B cell (primary cell): Measurements from ENCODE around the gene GPR75. TPM values are rescaled to one million over a fixed set of nuclear protein-coding genes. Genes with fewer than 3 reads are reported as not detected.

Source experiments
- ATAC-seq: fragments of 200-7000 bp; cut with Tn5 transposase; one replicate; pipeline ENCODE4 v1.10.0; 2021; ENCODE audit warnings: low read depth, mild to moderate bottlenecking, moderate number of reproducible peaks, moderate library complexity
- CTCF ChIA-PET: fragments of 350-600 bp; sonication (Branson Sonifier 250); formaldehyde crosslinking; loops from one replicate; lab custom pipeline; 2021; ENCODE audit warnings: antibody characterized with exemption, inconsistent platforms; lab: Charles Lee
- POLR2A ChIA-PET: fragments of 350-600 bp; sonication (Branson Sonifier 250); formaldehyde crosslinking; loops from one replicate; lab custom pipeline; 2021; ENCODE audit warnings: antibody characterized with exemption; lab: Charles Lee
- DNase-seq: peaks from one replicate; pipeline ENCODE4 v3.0.0; 2013
- H2AFZ ChIP-seq: 2 replicates; pipeline ENCODE4 v1.6.1; 2012; ENCODE audit warnings: mild to moderate bottlenecking, low read depth, low read length; ENCODE audit not compliant: insufficient read depth, poor library complexity, severe bottlenecking
- H3K27ac ChIP-seq, 2 donors: 1 replicate in 1 of 2; 2 replicates in 1 of 2; pipeline ENCODE4 v1.5.1; 2012 to 2013; ENCODE audit warnings: low read length in 2 of 2, mild to moderate bottlenecking in 2 of 2, moderate library complexity in 1 of 2
- H3K27me3 ChIP-seq, 4 experiments: fragments of 200-600 bp in 1 of 4; sonication (generic) in 1 of 4; replicated peaks in 1 of 4; 1 replicate in 2 of 4; 2 replicates in 2 of 4; pipeline versions ENCODE4 v1.6.1 to v1.7.0; 2013 to 2016; ENCODE audit warnings: low read length in 3 of 4, mild to moderate bottlenecking in 2 of 4, mixed read lengths in 1 of 4, moderate library complexity in 1 of 4; ENCODE audit not compliant: insufficient read depth in 4 of 4, control insufficient read depth in 3 of 4; ENCODE audit errors: control extremely low read depth in 1 of 4
- H3K36me3 ChIP-seq, 2 experiments: replicated peaks in 1 of 2; 1 replicate in 1 of 2; 2 replicates in 1 of 2; pipeline versions ENCODE4 v1.6.1 to v1.7.1; 2013; ENCODE audit warnings: low read length in 1 of 2; ENCODE audit not compliant: insufficient read depth in 2 of 2, control insufficient read depth in 1 of 2; ENCODE audit errors: control extremely low read depth in 1 of 2, extremely low read depth in 1 of 2
- H3K4me1 ChIP-seq, 2 donors: fragments of 200-600 bp in 1 of 2; sonication (generic) in 1 of 2; 1 replicate in 1 of 2; 2 replicates in 1 of 2; pipeline versions ENCODE4 v1.5.1 to v1.6.1; 2013 to 2017; ENCODE audit warnings: low read length in 2 of 2; ENCODE audit not compliant: control insufficient read depth in 2 of 2, insufficient read depth in 2 of 2
- H3K4me2 ChIP-seq: replicated peaks from 2 replicates; pipeline ENCODE3; 2012; ENCODE audit warnings: mild to moderate bottlenecking, low read depth, low read length; ENCODE audit not compliant: poor library complexity, severe bottlenecking
- H3K4me3 ChIP-seq, 5 experiments: fragments of 200-600 bp in 1 of 5; sonication (generic) in 1 of 5; 1 replicate in 3 of 5; 2 replicates in 2 of 5; pipeline versions ENCODE4 v1.5.1 to v1.7.0; 2011 to 2016; ENCODE audit warnings: low read length in 4 of 5, mild to moderate bottlenecking in 4 of 5, low read depth in 2 of 5, control low read depth in 1 of 5, moderate library complexity in 1 of 5; ENCODE audit not compliant: insufficient read depth in 1 of 5; ENCODE audit errors: control extremely low read depth in 1 of 5, extremely low read depth in 1 of 5
- H3K79me2 ChIP-seq: fragments of 200-600 bp; sonication (generic); one replicate; pipeline ENCODE4 v1.6.0; 2016; ENCODE audit warnings: low read length; ENCODE audit not compliant: control insufficient read depth, insufficient read depth
- H3K9ac ChIP-seq: fragments of 200-600 bp; sonication (generic); 2 replicates; pipeline ENCODE4 v1.6.1; 2017; ENCODE audit warnings: mild to moderate bottlenecking, low read length, moderate library complexity
- H3K9me3 ChIP-seq, 3 donors: one replicate each; pipeline versions ENCODE4 v1.6.1 to v1.7.1; 2013; ENCODE audit warnings: low read length in 2 of 3; ENCODE audit not compliant: control insufficient read depth in 2 of 3, insufficient read depth in 1 of 3; ENCODE audit errors: control extremely low read depth in 1 of 3
- H4K20me1 ChIP-seq: 2 replicates; pipeline ENCODE4 v1.6.0; 2012; ENCODE audit warnings: mild to moderate bottlenecking, low read length; ENCODE audit not compliant: insufficient read depth, control insufficient read depth, poor library complexity, severe bottlenecking
- H3K27ac Mint-ChIP-seq: one replicate; pipeline ENCODE4 v1.8.0; 2021; ENCODE audit warnings: mixed read lengths
- H3K27me3 Mint-ChIP-seq: one replicate; pipeline ENCODE4 v1.8.0; 2021; ENCODE audit warnings: mixed read lengths
- H3K4me1 Mint-ChIP-seq: one replicate; pipeline ENCODE4 v1.8.0; 2021; ENCODE audit warnings: mixed read lengths
- H3K4me3 Mint-ChIP-seq: one replicate; pipeline ENCODE4 v1.8.0; 2021; ENCODE audit warnings: mixed read lengths
- H3K9me3 Mint-ChIP-seq: one replicate; pipeline ENCODE4 v1.8.0; 2022; ENCODE audit warnings: mixed read lengths; ENCODE audit not compliant: insufficient read depth
- CTCF ChIP-seq: fragments of 200-600 bp; IDR thresholded peaks from one replicate; pipeline ENCODE4 v1.8.0; 2022; ENCODE audit warnings: antibody characterized with exemption, mild to moderate bottlenecking
- EZH2 ChIP-seq: IDR thresholded peaks from 2 replicates; pipeline ENCODE4 v1.6.1; 2012; ENCODE audit warnings: borderline replicate concordance, low read depth, mild to moderate bottlenecking, moderate library complexity, low read length; ENCODE audit not compliant: insufficient read depth, poor library complexity, severe bottlenecking
- WGBS: methylation state at CpG from one replicate; pipeline ENCODE4 v1.1.5; 2013; ENCODE audit warnings: missing lambda C conversion rate; ENCODE audit not compliant: insufficient coverage; 5-methylcytosine and 5-hydroxymethylcytosine counted together
- intact Hi-C: fragments of 100-400 bp; cut with micrococcal nuclease; formaldehyde crosslinking; loops from one replicate; pipeline ENCODE4 v1.10.0; 2022
- polyA plus RNA-seq: library from polyadenylated mRNA; depleted of rRNA; stranded (reverse); fragments of >200 nt; gene quantifications from 2 replicates; pipeline ENCODE4 v1.2.3, GENCODE V29; 2012
- total RNA-seq, 2 donors: library from RNA; stranded (reverse); fragments of 120-200 nt in 1 of 2; gene quantifications; 1 replicate in 1 of 2; 2 replicates in 1 of 2; pipeline versions ENCODE4 v1.2.3 to v1.2.4, GENCODE V29; 2013 to 2022

The GPR75 gene
- total and polyA plus RNA-seq, 2 donors (not counting 1 experiment from before 2014, with no cell fraction given), result 5.1 to 5.9 TPM

GRCh38 chr2:53867169-53867568 is 7.4 kb upstream of the GPR75 start:
- H3K4me3 ChIP-seq, result no peak overlapping the region
- intact Hi-C loops, result no loop called here
- Mint-ChIP-seq H3K27me3 (no peaks in the 10 kb centered on the region), H3K27ac (no peak overlapping the region), H3K9me3 (no peaks in the 10 kb centered on the region), H3K4me3 (no peak overlapping the region), H3K4me1 (no peaks in the 10 kb centered on the region)
- no peaks in the 10 kb centered on the region for H3K9me3 ChIP-seq
- H2AFZ ChIP-seq, result no peak overlapping the region
- H4K20me1 ChIP-seq, result no peaks in the 10 kb centered on the region
- ATAC-seq (no peak), DNase-seq (no peak)
- H3K36me3 ChIP-seq, result peaks cover 9 to 46% of the 10 kb centered on the region in 2 experiments
- H3K4me2 ChIP-seq, result no peak overlapping the region
- WGBS, result 95% methylated on average over 4 of the region's 5 CpGs
- no peak overlapping the region for H3K27ac ChIP-seq
- no peaks in the 10 kb centered on the region for H3K4me1 ChIP-seq
- H3K9ac ChIP-seq, result no peak overlapping the region
- no peaks in the 10 kb centered on the region for H3K27me3 ChIP-seq
- no peaks in the 10 kb centered on the region for H3K79me2 ChIP-seq
- CTCF ChIA-PET, result no interaction called here
- no peak for TF ChIP-seq CTCF
- no peak for TF ChIP-seq EZH2
- POLR2A ChIA-PET, result no interaction called here

GRCh38 chr2:53865962-53866361 is 6.2 kb upstream of the GPR75 start:
- no peaks in the 10 kb centered on the region for H3K79me2 ChIP-seq
- H2AFZ ChIP-seq, result no peak overlapping the region
- H3K4me1 Mint-ChIP-seq, result no peaks in the 10 kb centered on the region
- no peak for DNase-seq
- ChIA-PET CTCF (no interaction called here), POLR2A (no interaction called here)
- H3K4me1 ChIP-seq, result no peaks in the 10 kb centered on the region
- no peaks in the 10 kb centered on the region for H3K27me3 ChIP-seq
- H3K27ac Mint-ChIP-seq, result no peak overlapping the region
- no peak overlapping the region for H3K4me3 Mint-ChIP-seq
- no peak overlapping the region for H3K9ac ChIP-seq
- no CpG with 5 or more reads among the region's 5 CpGs for WGBS
- H3K4me2 ChIP-seq, result no peak overlapping the region
- H3K36me3 ChIP-seq, result peaks cover 7 to 44% of the 10 kb centered on the region in 2 experiments
- H3K9me3 ChIP-seq, result no peaks in the 10 kb centered on the region
- no peaks in the 10 kb centered on the region for H3K9me3 Mint-ChIP-seq
- ATAC-seq, result no peak
- TF ChIP-seq CTCF (no peak), EZH2 (no peak)
- no peaks in the 10 kb centered on the region for H4K20me1 ChIP-seq
- no peak overlapping the region for H3K4me3 ChIP-seq
- no peaks in the 10 kb centered on the region for H3K27me3 Mint-ChIP-seq
- intact Hi-C loops, result no loop called here
- H3K27ac ChIP-seq, result no peak overlapping the region
